Measurements from ENCODE around the gene KCNH5.

DNA sequence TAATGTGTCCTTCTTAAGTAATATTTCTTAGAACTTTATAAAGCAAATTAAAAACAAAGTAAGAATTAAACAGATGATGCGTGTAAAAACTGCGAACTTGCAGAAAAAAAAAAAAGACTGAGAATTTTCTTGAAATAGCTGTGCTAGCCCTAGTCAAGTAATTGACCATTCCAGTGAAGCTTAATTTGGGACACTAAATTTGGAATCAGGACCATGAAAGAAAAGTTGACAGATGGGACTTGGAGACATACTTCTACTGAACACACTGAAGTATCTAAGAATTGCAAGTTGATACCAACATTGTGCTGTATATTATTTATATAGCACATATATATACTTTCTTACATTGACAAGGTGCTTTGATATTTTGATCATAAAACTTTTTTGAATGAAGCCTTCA is 386.6 kb downstream of the KCNH5 start:
- TF ChIP-seq, protein P1, sequence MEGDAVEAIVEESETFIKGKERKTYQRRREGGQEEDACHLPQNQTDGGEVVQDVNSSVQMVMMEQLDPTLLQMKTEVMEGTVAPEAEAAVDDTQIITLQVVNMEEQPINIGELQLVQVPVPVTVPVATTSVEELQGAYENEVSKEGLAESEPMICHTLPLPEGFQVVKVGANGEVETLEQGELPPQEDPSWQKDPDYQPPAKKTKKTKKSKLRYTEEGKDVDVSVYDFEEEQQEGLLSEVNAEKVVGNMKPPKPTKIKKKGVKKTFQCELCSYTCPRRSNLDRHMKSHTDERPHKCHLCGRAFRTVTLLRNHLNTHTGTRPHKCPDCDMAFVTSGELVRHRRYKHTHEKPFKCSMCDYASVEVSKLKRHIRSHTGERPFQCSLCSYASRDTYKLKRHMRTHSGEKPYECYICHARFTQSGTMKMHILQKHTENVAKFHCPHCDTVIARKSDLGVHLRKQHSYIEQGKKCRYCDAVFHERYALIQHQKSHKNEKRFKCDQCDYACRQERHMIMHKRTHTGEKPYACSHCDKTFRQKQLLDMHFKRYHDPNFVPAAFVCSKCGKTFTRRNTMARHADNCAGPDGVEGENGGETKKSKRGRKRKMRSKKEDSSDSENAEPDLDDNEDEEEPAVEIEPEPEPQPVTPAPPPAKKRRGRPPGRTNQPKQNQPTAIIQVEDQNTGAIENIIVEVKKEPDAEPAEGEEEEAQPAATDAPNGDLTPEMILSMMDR (IDR thresholded peaks at IDR 0.05) = no peak
- TF ChIP-seq POLR2A (IDR thresholded peaks at IDR 0.05) = no peak
